Loucy (cell line): ENCODE data around the gene AQP5.

Source experiments
- H2AFZ ChIP-seq: fragments of 200-600 bp; sonication (generic); 2 replicates; pipeline ENCODE4 v1.6.0; 2016; ENCODE audit warnings: antibody characterized with exemption, mild to moderate bottlenecking, low read length, moderate library complexity
- H3F3A ChIP-seq: fragments of 200-600 bp; 2 replicates; pipeline ENCODE4 v1.6.0; 2016; ENCODE audit warnings: antibody characterized with exemption, low read depth, mild to moderate bottlenecking
- H3K27me3 ChIP-seq: fragments of 200-600 bp; sonication (generic); 2 replicates; pipeline ENCODE4 v1.6.1; 2014; ENCODE audit warnings: low read length, mild to moderate bottlenecking; ENCODE audit not compliant: insufficient read depth, poor library complexity, severe bottlenecking
- H3K36me3 ChIP-seq: fragments of 200-600 bp; sonication (generic); 2 replicates; pipeline ENCODE4 v1.6.1; 2016; ENCODE audit warnings: low read length; ENCODE audit not compliant: insufficient read depth
- H3K4me1 ChIP-seq: fragments of 200-600 bp; sonication (generic); 2 replicates; pipeline ENCODE4 v1.5.1; 2014; ENCODE audit warnings: low read length, mild to moderate bottlenecking; ENCODE audit not compliant: insufficient read depth, poor library complexity, severe bottlenecking
- H3K4me2 ChIP-seq: fragments of 200-600 bp; sonication (generic); 2 replicates; pipeline ENCODE4 v1.6.0; 2014; ENCODE audit warnings: antibody characterized with exemption, low read length, low read depth, mild to moderate bottlenecking; ENCODE audit not compliant: poor library complexity, severe bottlenecking
- H3K4me3 ChIP-seq: fragments of 200-600 bp; sonication (generic); 2 replicates; pipeline ENCODE4 v1.5.1; 2014; ENCODE audit warnings: low read length, mild to moderate bottlenecking, mixed read lengths; ENCODE audit not compliant: poor library complexity, severe bottlenecking
- H3K79me2 ChIP-seq: fragments of 200-600 bp; sonication (generic); 2 replicates; pipeline ENCODE4 v1.6.1; 2014; ENCODE audit warnings: low read length; ENCODE audit not compliant: insufficient read depth
- H3K9ac ChIP-seq: fragments of 200-600 bp; sonication (generic); 2 replicates; pipeline ENCODE4 v1.6.0; 2014; ENCODE audit warnings: mild to moderate bottlenecking, low read depth, low read length, moderate library complexity; ENCODE audit not compliant: poor library complexity, severe bottlenecking
- H3K9me2 ChIP-seq: fragments of 200-600 bp; sonication (generic); replicated peaks from 2 replicates; pipeline ENCODE4 v1.6.1; 2016; ENCODE audit warnings: low read depth, low read length, mixed read lengths
- H3K9me3 ChIP-seq: fragments of 200-600 bp; sonication (generic); 2 replicates; pipeline ENCODE4 v1.6.1; 2014; ENCODE audit warnings: mild to moderate bottlenecking, antibody characterized with exemption, low read length, low read depth; ENCODE audit not compliant: insufficient read depth
- H4K20me1 ChIP-seq: fragments of 200-600 bp; sonication (generic); 2 replicates; pipeline ENCODE4 v1.6.0; 2014; ENCODE audit warnings: antibody characterized with exemption, low read length, mild to moderate bottlenecking; ENCODE audit not compliant: insufficient read depth, poor library complexity, severe bottlenecking
- EZH2phosphoT487 ChIP-seq: fragments of 200-600 bp; IDR thresholded peaks from 2 replicates; pipeline ENCODE4 v1.6.1; 2018; ENCODE audit warnings: antibody characterized with exemption, mild to moderate bottlenecking, moderate library complexity, borderline replicate concordance
- TF ChIP-seq, protein P1 (sequence below): fragments of 200-600 bp; sonication (generic); conservative IDR thresholded peaks from 2 replicates; pipeline ENCODE4 v1.5.1; 2014; ENCODE audit warnings: mild to moderate bottlenecking, antibody characterized with exemption, low read length

Gene AQP5

DNA sequence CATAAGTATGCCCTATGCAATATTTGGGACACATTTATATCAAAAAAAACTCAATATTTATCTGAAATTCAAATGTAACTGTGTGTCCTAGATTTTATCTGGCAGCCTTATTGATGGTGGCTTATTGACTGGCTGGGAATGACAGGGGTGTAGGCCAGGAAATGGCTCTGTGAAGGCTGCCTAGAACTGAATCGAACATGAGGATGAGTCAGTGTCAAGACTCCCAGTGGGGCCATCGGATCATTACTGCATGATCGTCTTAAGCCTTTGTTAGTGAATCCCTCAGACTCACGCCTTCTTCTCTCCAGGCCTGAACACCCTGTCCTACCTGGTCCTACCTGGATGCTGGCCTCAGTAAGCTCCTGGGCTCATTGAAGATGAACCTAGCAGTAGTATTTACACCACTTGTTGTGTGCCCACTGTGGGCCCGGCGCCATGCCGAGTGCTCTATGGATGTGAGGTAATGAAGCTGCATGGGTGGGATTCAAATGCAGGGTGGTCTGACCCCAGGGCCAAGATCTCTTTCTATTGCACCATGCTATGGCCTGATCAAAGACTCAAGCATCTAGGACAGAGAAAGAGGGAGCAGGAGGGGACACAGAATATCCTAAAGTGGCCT lies 36.9 kb upstream of the AQP5 start:
- Histone ChIP-seq H4K20me1 (no peaks in the 10 kb centered on the region), H3F3A (no peaks in the 10 kb centered on the region), H3K9ac (no peak overlapping the region), H3K79me2 (no peaks in the 10 kb centered on the region), H3K4me1 (no peaks in the 10 kb centered on the region), H3K9me2 (no peaks in the 10 kb centered on the region), H3K4me2 (no peak overlapping the region), H3K27me3 (no peaks in the 10 kb centered on the region), H3K4me3 (no peak overlapping the region), H2AFZ (no peak overlapping the region), H3K36me3 (no peaks in the 10 kb centered on the region), H3K9me3 (no peaks in the 10 kb centered on the region)
- TF ChIP-seq, protein P1, sequence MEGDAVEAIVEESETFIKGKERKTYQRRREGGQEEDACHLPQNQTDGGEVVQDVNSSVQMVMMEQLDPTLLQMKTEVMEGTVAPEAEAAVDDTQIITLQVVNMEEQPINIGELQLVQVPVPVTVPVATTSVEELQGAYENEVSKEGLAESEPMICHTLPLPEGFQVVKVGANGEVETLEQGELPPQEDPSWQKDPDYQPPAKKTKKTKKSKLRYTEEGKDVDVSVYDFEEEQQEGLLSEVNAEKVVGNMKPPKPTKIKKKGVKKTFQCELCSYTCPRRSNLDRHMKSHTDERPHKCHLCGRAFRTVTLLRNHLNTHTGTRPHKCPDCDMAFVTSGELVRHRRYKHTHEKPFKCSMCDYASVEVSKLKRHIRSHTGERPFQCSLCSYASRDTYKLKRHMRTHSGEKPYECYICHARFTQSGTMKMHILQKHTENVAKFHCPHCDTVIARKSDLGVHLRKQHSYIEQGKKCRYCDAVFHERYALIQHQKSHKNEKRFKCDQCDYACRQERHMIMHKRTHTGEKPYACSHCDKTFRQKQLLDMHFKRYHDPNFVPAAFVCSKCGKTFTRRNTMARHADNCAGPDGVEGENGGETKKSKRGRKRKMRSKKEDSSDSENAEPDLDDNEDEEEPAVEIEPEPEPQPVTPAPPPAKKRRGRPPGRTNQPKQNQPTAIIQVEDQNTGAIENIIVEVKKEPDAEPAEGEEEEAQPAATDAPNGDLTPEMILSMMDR = no peak
- no peak for TF ChIP-seq EZH2phosphoT487

DNA sequence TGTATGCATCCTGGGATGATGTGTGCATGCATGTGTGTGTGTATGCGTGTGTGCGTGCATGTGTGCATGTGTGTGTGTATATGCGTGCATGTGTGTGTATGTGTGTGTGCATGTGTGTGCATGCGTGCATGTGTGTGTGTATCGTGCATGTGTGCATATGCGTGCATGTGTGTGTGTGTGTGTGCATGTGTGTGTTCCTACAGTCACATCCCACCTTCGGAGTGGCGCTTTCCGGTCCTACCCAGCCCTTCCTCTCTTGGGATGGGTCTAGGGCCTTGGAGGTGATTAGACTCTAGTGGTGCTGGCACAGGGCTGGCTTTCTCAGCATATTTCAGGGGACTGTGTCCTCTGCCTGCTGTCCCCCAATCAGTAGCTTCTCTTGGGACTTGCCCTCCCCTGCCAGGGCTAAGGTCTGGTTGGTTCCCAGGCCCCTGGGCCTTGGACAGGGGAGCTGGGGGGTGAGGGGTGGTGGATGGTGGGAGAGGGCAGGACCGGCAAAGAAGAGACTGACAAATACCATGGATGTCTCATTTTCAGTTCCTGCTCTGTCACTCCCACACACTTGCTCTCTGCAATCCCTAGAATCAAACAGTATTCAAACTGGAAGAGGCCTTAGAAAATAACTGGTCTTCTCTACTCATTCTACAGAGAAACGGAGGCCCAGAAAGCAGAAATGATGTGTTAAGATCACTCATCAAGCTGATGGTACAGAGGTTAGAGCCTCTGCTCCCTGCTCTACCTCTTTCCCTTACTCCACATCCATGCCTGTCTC lies 36.1 kb upstream of the AQP5 start:
- Histone ChIP-seq H3K9me3 (no peaks in the 10 kb centered on the region), H3K9me2 (no peaks in the 10 kb centered on the region), H3F3A (no peaks in the 10 kb centered on the region), H3K9ac (no peak overlapping the region), H4K20me1 (no peaks in the 10 kb centered on the region), H3K4me2 (no peak overlapping the region), H3K27me3 (no peaks in the 10 kb centered on the region), H3K79me2 (no peaks in the 10 kb centered on the region), H2AFZ (no peak overlapping the region), H3K36me3 (no peaks in the 10 kb centered on the region), H3K4me1 (no peaks in the 10 kb centered on the region), H3K4me3 (no peak overlapping the region)
- no peak for TF ChIP-seq EZH2phosphoT487
- TF ChIP-seq, protein P1 = no peak

DNA sequence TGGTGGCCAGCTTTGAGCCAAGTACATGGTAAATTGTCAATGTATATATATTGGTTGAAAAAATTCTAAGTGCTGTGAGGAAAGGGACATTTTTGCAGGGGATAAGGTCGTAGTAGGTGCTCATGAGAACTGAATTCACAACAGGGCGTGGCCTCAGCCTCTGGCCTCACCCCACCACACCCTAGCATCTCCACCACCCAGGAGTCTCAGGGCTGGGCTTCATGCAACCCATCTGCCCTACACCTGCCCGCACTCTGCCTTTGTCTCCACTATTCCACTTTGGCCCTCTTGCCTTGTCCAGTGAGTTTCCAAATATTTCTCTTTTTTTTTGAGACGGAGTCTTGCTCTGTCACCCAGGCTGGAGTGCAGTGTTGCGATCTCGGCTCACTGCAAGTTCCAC lies 33.2 kb upstream of the AQP5 start:
- no peak overlapping the region for H2AFZ ChIP-seq
- H3K4me2 ChIP-seq = no peak overlapping the region
- H3K9me2 ChIP-seq = no peaks in the 10 kb centered on the region
- H3K4me1 ChIP-seq = no peaks in the 10 kb centered on the region
- H3K79me2 ChIP-seq = no peaks in the 10 kb centered on the region
- no peak for TF ChIP-seq EZH2phosphoT487
- TF ChIP-seq, protein P1 = no peak
- no peak overlapping the region for H3K4me3 ChIP-seq
- no peaks in the 10 kb centered on the region for H3K27me3 ChIP-seq
- H3K9me3 ChIP-seq = no peaks in the 10 kb centered on the region
- H3F3A ChIP-seq = no peaks in the 10 kb centered on the region
- no peaks in the 10 kb centered on the region for H4K20me1 ChIP-seq
- no peaks in the 10 kb centered on the region for H3K36me3 ChIP-seq
- H3K9ac ChIP-seq = no peak overlapping the region
